Activated CD4-positive, alpha-beta T cell treated with anti-CD3 and anti-CD28 coated beads for 48 hours (primary cell): ENCODE measurements around the gene SLC8A2.
A peak's percentile ranks its signal among the peaks of the same experiment; 100 is the strongest.

Experiments used
- DNase-seq: peaks from one replicate; pipeline ENCODE4 v3.0.0-alpha.2; 2020

The SLC8A2 gene

DNA sequence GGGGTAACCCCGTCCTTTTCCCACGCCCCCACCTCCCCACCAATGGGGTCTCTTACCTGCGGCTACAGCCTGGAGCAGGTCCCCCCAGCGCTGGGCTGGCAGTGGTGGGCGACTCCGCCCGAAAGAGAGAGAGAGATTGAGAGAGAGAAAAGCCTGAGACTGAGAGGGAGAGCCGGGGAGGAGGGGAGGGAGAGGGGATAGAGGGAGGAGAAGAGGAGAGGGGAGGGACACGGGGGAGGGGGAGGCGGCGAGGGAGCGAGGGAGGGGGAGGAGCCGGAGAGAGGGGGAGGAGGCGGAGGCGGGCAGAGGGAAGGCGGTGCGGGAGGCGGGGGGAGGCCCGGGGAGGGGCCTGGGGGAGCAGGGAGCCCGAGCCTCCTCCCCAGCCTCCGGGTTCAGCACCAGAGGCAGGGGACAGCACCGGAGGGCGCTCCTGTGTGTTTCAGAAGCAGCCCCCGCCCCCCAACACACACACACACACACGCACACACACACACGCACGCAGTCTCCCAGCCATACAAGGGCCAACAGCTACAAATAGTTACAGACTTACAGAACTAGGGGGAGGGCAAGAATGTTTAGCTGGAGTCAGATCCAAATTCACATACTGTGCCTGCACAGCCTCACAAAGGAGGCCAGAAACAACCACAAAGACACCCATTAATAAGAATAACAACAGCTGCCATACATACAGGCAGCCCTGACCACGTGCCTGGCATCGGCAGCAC lies at the start of gene SLC8A2:
SLC8A2 (minus strand) TSS at position 161 of the 725 bp plus-strand sequence. CDS start 5,490 bp downstream, outside the sequence.
- DNase-seq, result peak; percentile 68

GRCh38 chr19:47520839-47521238 lies 49.1 kb upstream of the SLC8A2 start:
- no peak for DNase-seq

DNA sequence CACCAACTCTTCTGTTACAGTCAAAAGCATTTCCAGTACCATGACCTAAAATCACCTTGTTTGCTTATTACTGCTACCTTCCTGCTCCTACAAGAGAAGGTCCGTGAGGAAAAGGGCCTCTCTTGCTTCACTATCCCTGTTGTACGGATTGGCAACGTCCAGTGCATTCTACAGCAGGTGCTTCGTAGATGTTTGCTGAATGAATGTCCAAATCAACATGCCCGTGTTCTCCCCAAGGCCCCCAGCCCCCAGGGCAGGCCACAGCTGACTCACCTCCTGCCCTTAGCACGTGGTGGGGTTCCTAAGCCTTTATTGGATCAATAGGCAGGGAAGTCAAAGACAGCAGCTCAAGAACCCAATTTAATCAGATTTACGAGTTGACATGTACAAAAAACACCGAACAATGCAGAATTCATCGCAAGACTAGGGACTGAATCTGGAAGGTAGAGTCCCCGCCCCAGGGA lies 48.7 kb upstream of the SLC8A2 start:
- no peak for DNase-seq

DNA sequence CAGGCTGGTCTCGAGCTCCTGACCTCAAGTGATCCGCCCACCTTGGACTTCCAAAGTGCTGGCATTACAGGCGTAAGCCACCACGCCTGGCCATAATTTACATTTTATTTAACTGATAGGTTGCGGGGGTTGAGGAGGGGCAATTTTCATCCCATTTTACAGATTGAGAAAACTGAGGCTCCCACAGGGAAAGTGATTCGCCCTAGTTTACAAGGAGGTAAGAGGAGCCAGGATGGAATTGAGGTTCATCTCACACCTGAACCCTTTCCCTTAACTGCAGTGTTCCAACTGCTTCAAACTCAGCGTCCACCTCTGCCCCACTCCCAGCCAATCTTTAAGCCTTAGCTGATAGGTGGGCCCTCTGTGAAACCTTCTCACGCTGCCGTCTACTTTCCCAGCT lies 47.2 kb upstream of the SLC8A2 start:
- no peak for DNase-seq

DNA sequence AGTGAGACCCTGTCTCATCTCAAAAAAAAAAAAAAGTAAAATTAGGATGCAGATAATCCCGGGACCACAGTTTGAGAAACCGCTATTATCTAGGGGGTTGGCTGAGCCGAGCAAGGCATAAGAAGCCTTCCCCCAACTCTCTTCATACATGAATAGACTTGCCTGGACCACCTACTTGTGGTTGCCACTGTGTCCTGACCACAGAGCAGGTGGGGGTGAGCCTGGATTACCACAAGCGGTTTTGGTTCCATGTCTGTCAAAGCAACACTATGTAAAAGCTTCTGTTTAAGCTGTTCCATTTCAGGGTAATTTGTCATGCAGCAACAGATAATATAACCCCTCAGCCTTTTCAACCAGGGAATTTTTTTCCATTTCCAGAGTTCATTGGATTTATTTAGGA lies 46.4 kb upstream of the SLC8A2 start:
- peak; percentile 60 for DNase-seq

DNA sequence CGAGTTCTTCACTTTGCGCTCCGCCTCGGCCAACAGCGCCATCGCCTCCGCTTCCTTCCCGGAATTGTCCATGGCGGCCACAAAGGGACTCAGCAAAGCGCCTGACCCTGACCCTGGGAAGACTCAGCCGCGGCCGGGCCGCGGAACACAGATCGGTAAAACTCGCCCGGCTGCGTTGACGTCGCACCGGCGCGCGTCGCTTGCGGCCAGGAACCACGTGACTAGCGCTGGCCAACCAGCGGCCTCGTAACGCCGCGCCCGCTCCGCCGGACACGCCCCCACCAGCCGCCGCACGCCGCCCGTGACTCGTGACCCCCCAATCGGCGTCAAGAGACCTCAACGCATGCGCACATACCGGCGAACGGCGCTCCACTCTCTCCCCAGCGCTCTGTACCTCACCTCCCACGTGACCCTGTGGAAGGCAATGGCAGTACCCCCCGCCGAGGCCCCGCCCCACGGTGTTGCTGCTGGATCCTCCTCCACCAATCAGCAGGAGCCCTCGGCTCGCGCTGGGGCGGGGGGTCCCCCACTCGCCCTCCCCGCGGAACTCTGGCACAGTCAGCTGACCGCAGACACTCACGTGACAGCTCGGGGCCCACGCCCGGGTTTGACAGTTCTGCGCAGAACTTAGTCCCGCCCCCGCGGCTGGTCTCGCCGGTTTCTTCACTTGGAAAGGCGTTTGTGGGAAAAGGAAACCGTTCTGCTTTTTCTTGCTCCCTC lies 43.3 kb upstream of the SLC8A2 start, which contains the start of gene NAPA:
NAPA (minus strand) TSS at position 195 of the 720 bp plus-strand sequence; CDS start at position 72, 123 bp downstream.
- DNase-seq, result peak; percentile 100

- no peak for DNase-seq
These were observed 42.6 kb upstream of the SLC8A2 start for GRCh38 chr19:47514151-47514868.

DNA sequence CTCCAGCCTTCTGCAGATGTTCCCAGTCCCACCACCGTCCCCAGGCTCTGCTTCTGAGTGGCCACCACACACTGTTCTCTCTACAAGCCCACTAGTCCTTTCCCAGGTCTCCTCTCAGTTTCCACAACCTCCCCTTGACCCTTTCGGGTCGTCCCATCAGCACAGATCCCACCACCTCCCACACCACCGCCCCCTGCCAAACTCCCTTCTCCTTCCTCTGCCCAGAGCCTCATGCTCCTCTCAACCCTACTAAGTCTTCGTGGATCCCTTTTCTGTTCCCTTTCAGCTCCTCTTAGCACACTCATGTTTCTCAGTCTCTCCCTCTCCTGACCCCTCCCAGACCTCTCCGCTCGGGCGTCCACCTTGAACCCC lies 41.2 kb upstream of the SLC8A2 start:
- DNase-seq, result no peak

- no peak for DNase-seq
These were observed 40.7 kb upstream of the SLC8A2 start for GRCh38 chr19:47512183-47512947.

DNA sequence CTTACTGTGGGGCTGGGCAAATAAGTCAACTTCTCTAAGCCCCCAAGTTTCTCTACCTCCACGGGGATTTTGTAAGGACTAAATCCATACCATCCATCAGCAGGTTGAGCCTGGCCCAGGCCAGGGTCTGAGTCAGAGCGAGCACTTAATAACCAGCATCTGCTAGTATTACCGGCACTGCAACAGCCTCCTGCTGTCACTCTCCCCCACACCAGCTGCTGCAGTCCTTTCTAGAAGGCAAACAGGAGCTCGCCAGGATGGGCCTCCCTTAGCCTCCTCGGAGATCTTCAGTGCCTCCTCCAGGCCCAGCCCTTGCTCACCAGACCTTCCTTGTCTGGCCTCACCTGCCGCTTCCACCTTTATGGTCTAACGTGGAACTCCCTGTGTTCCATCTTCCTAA lies 40.0 kb upstream of the SLC8A2 start:
- no peak for DNase-seq

DNA sequence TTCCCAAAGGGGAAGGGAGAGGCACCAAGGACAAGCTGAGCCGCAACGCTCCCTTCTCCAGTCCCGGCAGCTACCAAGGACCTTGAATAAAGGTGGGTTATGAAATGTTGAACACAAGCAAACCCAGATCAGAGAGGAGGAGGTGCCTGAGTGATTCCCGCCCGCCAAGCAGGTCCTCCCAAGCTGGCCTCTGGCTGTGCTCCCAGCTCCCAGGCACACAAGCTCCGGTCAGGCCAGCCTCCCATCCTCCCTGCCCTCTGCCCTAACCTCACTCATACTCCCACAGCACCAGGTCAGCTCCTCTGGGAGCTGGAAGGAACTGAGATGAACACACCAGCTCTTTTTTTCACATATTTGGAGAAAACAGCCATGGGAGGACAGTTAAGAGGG lies 39.4 kb upstream of the SLC8A2 start:
- no peak for DNase-seq

DNA sequence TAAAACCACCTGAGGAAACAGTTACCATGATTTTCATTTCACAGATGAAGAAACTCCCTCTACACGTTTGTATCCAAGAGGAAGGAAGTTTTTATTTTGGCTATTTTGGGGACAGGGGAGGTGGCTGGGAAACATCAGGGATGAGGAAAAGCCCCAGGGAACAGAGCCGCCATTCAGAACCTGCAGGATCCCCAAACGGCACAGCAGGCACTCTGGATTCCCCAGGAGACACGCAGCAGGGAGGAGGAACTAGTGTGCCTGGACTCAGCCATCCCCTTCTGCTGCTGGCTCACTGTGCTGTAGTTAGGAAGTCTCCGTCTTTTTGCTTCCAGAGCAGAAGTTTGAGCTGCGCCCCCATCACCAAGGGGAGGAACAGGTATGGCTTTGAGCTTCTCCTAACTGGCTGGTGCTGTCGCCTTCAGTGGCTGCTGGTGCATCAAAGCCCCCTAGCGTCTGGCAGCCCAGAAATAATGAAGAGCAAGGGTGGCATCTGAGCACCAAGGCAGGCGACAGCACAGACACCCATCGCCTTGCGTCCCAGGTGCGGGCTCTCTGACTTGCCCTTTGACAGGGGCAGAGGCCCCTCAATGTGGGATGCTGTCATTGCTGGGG lies 38.9 kb upstream of the SLC8A2 start:
- DNase-seq, result no peak

GRCh38 chr19:47509973-47510372 lies 38.3 kb upstream of the SLC8A2 start:
- no peak for DNase-seq

DNA sequence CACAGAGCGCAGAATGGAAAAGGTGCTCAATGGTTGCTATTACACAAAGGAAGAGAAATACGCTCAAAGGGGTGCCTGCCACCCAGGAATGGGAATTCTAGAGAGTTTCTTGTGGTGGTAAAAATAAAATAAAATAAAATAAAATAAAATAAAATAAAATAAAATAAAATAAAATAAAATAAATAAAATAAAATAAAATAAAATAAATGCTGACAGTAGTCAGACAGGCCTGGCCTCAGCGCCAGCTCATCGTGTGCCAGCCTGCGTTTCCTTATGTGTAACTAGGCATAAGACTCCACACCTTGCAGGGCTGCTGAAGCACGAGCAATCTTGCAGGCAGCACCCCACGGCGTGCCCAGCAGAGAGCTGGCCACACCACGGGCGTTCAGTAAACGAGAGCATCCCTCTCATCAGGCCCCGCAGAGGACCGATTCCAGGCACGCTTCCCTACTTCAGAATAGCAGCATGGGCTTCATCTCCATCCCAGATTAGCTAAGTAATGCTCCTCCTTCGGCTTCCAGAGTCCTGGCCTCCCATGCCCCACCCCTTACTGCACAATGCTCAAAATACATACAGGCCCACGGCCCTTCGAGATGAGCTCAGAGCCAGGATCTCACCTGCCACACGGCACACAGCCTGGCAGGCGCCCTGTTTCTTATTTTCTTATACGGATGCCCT lies 37.6 kb upstream of the SLC8A2 start:
- no peak for DNase-seq

GRCh38 chr19:47508721-47509120 lies 37.0 kb upstream of the SLC8A2 start:
- DNase-seq, result no peak

DNA sequence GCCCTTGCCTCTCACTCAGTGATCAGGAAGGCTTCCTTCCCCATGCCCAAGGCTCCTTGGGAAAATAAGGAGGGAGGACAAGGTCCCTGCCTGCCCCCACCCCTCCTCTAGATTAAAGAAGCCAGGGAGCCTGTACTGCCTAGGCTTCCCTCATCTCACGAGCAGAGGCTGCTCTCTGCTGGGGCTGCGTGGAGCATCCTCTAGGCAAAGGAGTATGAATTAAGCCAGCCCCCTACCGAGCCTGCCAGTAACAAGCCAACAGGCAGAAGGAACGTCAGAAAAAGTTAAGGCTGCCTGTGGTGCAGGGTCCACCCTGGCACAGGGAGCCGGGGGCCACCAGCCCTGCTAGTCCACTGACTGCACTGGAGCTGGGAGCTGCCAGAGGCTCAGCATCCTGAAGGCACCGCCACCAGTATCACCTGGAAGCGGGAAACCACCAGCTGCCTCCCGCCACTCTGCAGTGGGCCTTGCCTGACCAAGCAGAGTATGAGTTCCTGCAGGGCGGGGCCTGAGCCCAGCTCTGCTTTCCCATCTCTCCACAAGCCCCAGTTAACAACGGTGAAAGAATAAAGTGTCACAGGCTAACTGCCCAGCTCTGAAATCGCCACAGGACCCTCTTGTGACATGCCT lies 36.3 kb upstream of the SLC8A2 start:
- no peak for DNase-seq

- DNase-seq, result no peak
These were observed 35.3 kb upstream of the SLC8A2 start for GRCh38 chr19:47507012-47507411.

GRCh38 chr19:47506459-47506858 lies 34.8 kb upstream of the SLC8A2 start:
- no peak for DNase-seq

DNA sequence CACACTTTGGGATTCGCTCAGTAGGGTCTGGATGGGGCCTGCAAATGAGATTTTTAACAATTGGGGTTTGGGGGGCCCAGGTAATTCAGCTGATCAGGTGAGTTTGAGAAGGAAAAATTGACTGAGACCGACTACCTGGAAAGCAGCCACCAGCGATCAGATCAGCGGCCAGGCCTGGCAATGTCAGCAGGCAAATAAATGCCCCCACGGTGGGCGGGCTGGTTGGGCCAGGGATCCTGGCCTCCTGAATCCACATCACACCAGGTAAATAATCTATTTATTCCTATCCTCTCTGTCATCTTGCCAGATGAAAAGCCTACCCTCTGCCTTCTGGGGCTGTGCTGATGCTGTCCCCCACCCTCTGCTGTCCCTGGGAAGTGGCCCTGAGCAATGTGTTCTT lies 33.8 kb upstream of the SLC8A2 start:
- no peak for DNase-seq

- DNase-seq, result no peak
These were observed 32.1 kb upstream of the SLC8A2 start for GRCh38 chr19:47503826-47504150.

- no peak for DNase-seq
These were observed 31.6 kb upstream of the SLC8A2 start for GRCh38 chr19:47503130-47503825.
